Tibial nerve (tissue), 4 donors: ENCODE measurements around the gene MPG. TPM values are rescaled to one million over a fixed set of nuclear protein-coding genes. Genes with fewer than 3 reads are reported as not detected.
A peak's percentile ranks its signal among the peaks of the same experiment; 100 is the strongest.

Experiments used
- DNase-seq, 2 donors: peaks; one replicate each; pipeline ENCODE4 v3.0.0-alpha.2; 2019; ENCODE audit warnings: low spot score in 2 of 2
- H3K27ac ChIP-seq, 4 donors: fragments of 200-600 bp; sonication (generic) in 3 of 4; one replicate each; pipeline ENCODE4 v1.5.1; 2017 to 2019; ENCODE audit warnings: mild to moderate bottlenecking in 1 of 4
- H3K27me3 ChIP-seq, 2 donors: fragments of 200-600 bp; sonication (generic) in 1 of 2; one replicate each; pipeline versions ENCODE4 v1.5.1 to v1.6.0; 2017 to 2019
- H3K36me3 ChIP-seq, 3 donors: fragments of 200-600 bp; sonication (generic); one replicate each; pipeline ENCODE4 v1.5.1; 2018 to 2019
- H3K4me1 ChIP-seq, 4 donors: fragments of 200-600 bp; sonication (generic) in 3 of 4; one replicate each; pipeline ENCODE4 v1.5.1; 2017 to 2019
- H3K4me3 ChIP-seq, 4 donors: fragments of 200-600 bp; sonication (generic) in 3 of 4; one replicate each; pipeline ENCODE4 v1.5.1; 2017 to 2019; ENCODE audit warnings: mild to moderate bottlenecking in 1 of 4, moderate library complexity in 1 of 4
- H3K9me3 ChIP-seq, 4 donors: fragments of 200-600 bp; sonication (generic) in 3 of 4; one replicate each; pipeline ENCODE4 v1.5.1; 2017 to 2019
- CTCF ChIP-seq, 5 experiments: fragments of 200-600 bp in 3 of 5; fragments of 450-650 bp in 2 of 5; sonication (generic) in 3 of 5; IDR thresholded peaks; one replicate each; pipeline ENCODE4 v1.5.1; 2016 to 2019; ENCODE audit warnings: antibody characterized with exemption in 5 of 5, mild to moderate bottlenecking in 3 of 5, moderate library complexity in 2 of 5
- EP300 ChIP-seq, 2 donors: sonication (generic); formaldehyde crosslinking; IDR thresholded peaks; one replicate each; pipeline ENCODE4 v1.6.1; 2017; ENCODE audit warnings: antibody characterized with exemption in 2 of 2, mild to moderate bottlenecking in 1 of 2
- POLR2A ChIP-seq, 2 donors: fragments of 450-650 bp; IDR thresholded peaks; one replicate each; pipeline ENCODE4 v1.6.1; 2017; ENCODE audit warnings: antibody characterized with exemption in 2 of 2, mild to moderate bottlenecking in 2 of 2, moderate library complexity in 2 of 2
- WGBS, 2 donors: methylation state at CpG; one replicate each; pipeline ENCODE4 v1.1.5; 2018; 5-methylcytosine and 5-hydroxymethylcytosine counted together
- total RNA-seq, 4 donors: library from RNA; depleted of rRNA; stranded (reverse); fragments of >200 nt; gene quantifications; one replicate each; pipeline ENCODE4 v1.1.0, GENCODE V29; 2016

The MPG gene
- total RNA-seq, 4 donors from 2014 or later, result 74.3 to 190 (median 115) TPM

GRCh38 chr16:85865-86264, 7.8 kb downstream of the MPG start:
- Histone ChIP-seq H3K4me3 (no peak overlapping the region), H3K27me3 (no peaks in the 10 kb centered on the region), H3K27ac (peak overlapping the region in 3 of 4 donors; percentile 65 to 85 (median 84)), H3K9me3 (no peaks in the 10 kb centered on the region), H3K36me3 (peaks cover 0 to 80% (median 22%) of the 10 kb centered on the region in 3 donors), H3K4me1 (peaks cover 0 to 62% (median 31%) of the 10 kb centered on the region in 4 donors)
- no peak for TF ChIP-seq EP300 (IDR thresholded peaks at IDR 0.05)
- TF ChIP-seq CTCF (IDR thresholded peaks at IDR 0.05), result no peak
- no peak for TF ChIP-seq POLR2A (IDR thresholded peaks at IDR 0.05)
- no peak for DNase-seq
- WGBS, 2 donors, result 66 to 84% methylated on average over 9 of the region's 9 CpGs

GRCh38 chr16:86483-86952, 8.5 kb downstream of the MPG start:
- H3K27ac ChIP-seq, result peak overlapping the region in 3 of 4 donors; percentile 65 to 85 (median 84)
- no peaks in the 10 kb centered on the region for H3K27me3 ChIP-seq
- H3K4me3 ChIP-seq, result no peak overlapping the region
- H3K36me3 ChIP-seq, result peaks cover 0 to 78% (median 22%) of the 10 kb centered on the region in 3 donors
- no peak for DNase-seq
- no peak for TF ChIP-seq EP300 (IDR thresholded peaks at IDR 0.05)
- no peak for TF ChIP-seq POLR2A (IDR thresholded peaks at IDR 0.05)
- TF ChIP-seq CTCF (IDR thresholded peaks at IDR 0.05), result no peak
- H3K4me1 ChIP-seq, result peaks cover 0 to 65% (median 32%) of the 10 kb centered on the region in 4 donors
- no peaks in the 10 kb centered on the region for H3K9me3 ChIP-seq
- 81 to 90% methylated on average over 16 to 23 of the region's 23 CpGs for WGBS, 2 donors

- H3K27ac ChIP-seq, result no peak overlapping the region
- no peak for TF ChIP-seq POLR2A (IDR thresholded peaks at IDR 0.05)
- no peak for TF ChIP-seq CTCF (IDR thresholded peaks at IDR 0.05)
- TF ChIP-seq EP300 (IDR thresholded peaks at IDR 0.05), result no peak
- 95 to 98% methylated on average over 14 of the region's 14 CpGs for WGBS, 2 donors
- no peaks in the 10 kb centered on the region for H3K27me3 ChIP-seq
- H3K4me3 ChIP-seq, result no peak overlapping the region
- H3K9me3 ChIP-seq, result no peaks in the 10 kb centered on the region
- H3K4me1 ChIP-seq, result peaks cover 0 to 75% (median 37%) of the 10 kb centered on the region in 4 donors
- peaks cover 0 to 77% (median 22%) of the 10 kb centered on the region in 3 donors for H3K36me3 ChIP-seq
- DNase-seq, result no peak
These were observed 10.6 kb downstream of the MPG start for GRCh38 chr16:88613-89012.

GRCh38 chr16:89391-90302, 11.6 kb downstream of the MPG start:
- whole genome bisulfite sequencing, 2 donors, result 84 to 87% methylated on average over 8 to 27 of the region's 30 CpGs
- Histone ChIP-seq H3K4me3 (no peak overlapping the region), H3K36me3 (peaks cover 0 to 73% (median 22%) of the 10 kb centered on the region in 3 donors), H3K27me3 (no peaks in the 10 kb centered on the region), H3K27ac (peak overlapping the region in 3 of 4 donors; percentile 59 to 73 (median 73)), H3K9me3 (no peaks in the 10 kb centered on the region), H3K4me1 (peaks cover 0 to 75% (median 26%) of the 10 kb centered on the region in 4 donors)
- DNase-seq, result no peak
- TF ChIP-seq POLR2A (IDR thresholded peaks at IDR 0.05), result no peak
- TF ChIP-seq CTCF (IDR thresholded peaks at IDR 0.05), result no peak
- no peak for TF ChIP-seq EP300 (IDR thresholded peaks at IDR 0.05)

GRCh38 chr16:91484-91883, 13.5 kb downstream of the MPG start:
- no peak for TF ChIP-seq CTCF (IDR thresholded peaks at IDR 0.05)
- peak in 1 of 2 donors; percentile 42 for TF ChIP-seq EP300 (IDR thresholded peaks at IDR 0.05)
- peak in 1 of 2 donors; percentile 10 for TF ChIP-seq POLR2A (IDR thresholded peaks at IDR 0.05)
- H3K27ac ChIP-seq, result peak overlapping the region; percentile 5 to 80 (median 56)
- H3K27me3 ChIP-seq, result no peaks in the 10 kb centered on the region
- no peak for DNase-seq
- H3K36me3 ChIP-seq, result peaks cover 0 to 60% (median 19%) of the 10 kb centered on the region in 3 donors
- peaks cover 0 to 61% (median 13%) of the 10 kb centered on the region in 4 donors for H3K4me1 ChIP-seq
- H3K9me3 ChIP-seq, result no peaks in the 10 kb centered on the region
- no peak overlapping the region for H3K4me3 ChIP-seq
- 32 to 33% methylated on average over 9 of the region's 9 CpGs for WGBS, 2 donors
